A549 (cell line): ENCODE data around the gene FXYD3. TPM values are rescaled to one million over a fixed set of nuclear protein-coding genes. Genes with fewer than 3 reads are reported as not detected.

Source experiments
- ATAC-seq, 2 experiments: fragments of 200-7000 bp in 1 of 2; fragments of >200 bp in 1 of 2; cut with Nextera tagmentation in 1 of 2; cut with Tn5 transposase in 1 of 2; 3 replicates each; pipeline versions ENCODE4 v1.8.0 to v1.9.1; 2018 to 2020; ENCODE audit warnings: mild to moderate bottlenecking in 1 of 2, moderate library complexity in 1 of 2
- CTCF ChIA-PET: fragments of 300-600 bp; sonication (Branson Sonifier 250); formaldehyde crosslinking; extraction: SDS; loops from one replicate; lab custom pipeline; 2021; ENCODE audit warnings: antibody characterized with exemption, inconsistent platforms; lab: Yijun Ruan, JAX
- POLR2A ChIA-PET: fragments of 350-600 bp; formaldehyde crosslinking; extraction: SDS; loops from one replicate; lab custom pipeline; 2021; ENCODE audit warnings: antibody characterized with exemption, inconsistent platforms; lab: Yijun Ruan, JAX
- DNase-seq, 2 experiments: peaks; one replicate each; pipeline versions ENCODE4 v3.0.0 to v3.0.0-alpha.2; 2011 to 2016; ENCODE audit warnings: low read depth in 1 of 2, low spot score in 1 of 2
- FAIRE-seq: peaks from 2 replicates; lab custom pipeline; 2011; peaks lifted over from hg19 to GRCh38; lab: Jason Lieb, UNC
- H3K27ac ChIP-seq, 2 experiments: fragments of >200 bp; sonication (Bioruptor Twin); formaldehyde crosslinking; 3 replicates each; pipeline ENCODE4 v1.5.1; 2016 to 2017
- H3K4me1 ChIP-seq: fragments of >200 bp; sonication (Bioruptor Twin); formaldehyde crosslinking; 3 replicates; pipeline ENCODE4 v1.6.1; 2016
- H3K4me2 ChIP-seq: fragments of >200 bp; sonication (Bioruptor Twin); formaldehyde crosslinking; 3 replicates; pipeline ENCODE4 v1.6.1; 2016
- H3K4me3 ChIP-seq: fragments of >200 bp; sonication (Bioruptor Twin); formaldehyde crosslinking; 3 replicates; pipeline ENCODE4 v1.5.1; 2016
- H3K9me3 ChIP-seq: fragments of >200 bp; sonication (Bioruptor Twin); formaldehyde crosslinking; 3 replicates; pipeline ENCODE4 v1.6.1; 2016
- CBX8 ChIP-seq: fragments of 200-600 bp; sonication (generic); IDR thresholded peaks from 2 replicates; pipeline ENCODE4 v1.6.1; 2016
- CEBPB ChIP-seq, 2 experiments: fragments of >200 bp in 1 of 2; sonication (Bioruptor Twin) in 1 of 2; formaldehyde crosslinking in 1 of 2; IDR thresholded peaks; 2 replicates each; pipeline ENCODE4 v1.6.1; 2012 to 2016
- CHD4 ChIP-seq: fragments of 200-600 bp; sonication (generic); IDR thresholded peaks from 2 replicates; pipeline ENCODE4 v1.6.1; 2016; ENCODE audit warnings: antibody characterized with exemption, mild to moderate bottlenecking, borderline replicate concordance
- EHF ChIP-seq: fragments of 250-450 bp; sonication (Bioruptor Pico); IDR thresholded peaks from 2 replicates; pipeline ENCODE4 v1.5.0; 2020; ENCODE audit warnings: mild to moderate bottlenecking
- HEYL ChIP-seq: fragments of 250-450 bp; sonication (Bioruptor Pico); IDR thresholded peaks from 2 replicates; pipeline ENCODE4 v1.8.0; 2021; ENCODE audit warnings: mild to moderate bottlenecking, moderate library complexity
- KDM5A ChIP-seq: fragments of 200-600 bp; sonication (generic); IDR thresholded peaks from 2 replicates; pipeline ENCODE4 v1.6.1; 2016; ENCODE audit warnings: antibody characterized with exemption, mild to moderate bottlenecking
- MAZ ChIP-seq: fragments of 150-350 bp; IDR thresholded peaks from 2 replicates; pipeline ENCODE4 v1.6.1; 2014; ENCODE audit warnings: antibody characterized with exemption, low read depth, low read length, borderline replicate concordance
- POLR2AphosphoS2 ChIP-seq: conservative IDR thresholded peaks from 2 replicates; pipeline ENCODE4 v1.6.1; 2012; ENCODE audit warnings: low read length, improper control_type of control experiment, inconsistent platforms
- RAD21 ChIP-seq, 2 experiments: fragments of >200 bp in 1 of 2; sonication (Bioruptor Twin) in 1 of 2; formaldehyde crosslinking in 1 of 2; IDR thresholded peaks in 1 of 2; conservative IDR thresholded peaks in 1 of 2; 2 replicates in 1 of 2; 3 replicates in 1 of 2; pipeline ENCODE4 v1.6.1; 2012 to 2018; ENCODE audit warnings: inconsistent platforms in 1 of 2
- SREBF2 ChIP-seq: fragments of 450-650 bp; IDR thresholded peaks from 2 replicates; pipeline ENCODE4 v1.6.1; 2014; ENCODE audit warnings: mild to moderate bottlenecking, moderate library complexity
- TFCP2L1 ChIP-seq: fragments of 250-450 bp; sonication (Bioruptor Pico); IDR thresholded peaks from 2 replicates; pipeline ENCODE4 v1.5.0; 2021; ENCODE audit warnings: mild to moderate bottlenecking
- TP53 ChIP-seq: fragments of 250-450 bp; sonication (Bioruptor Pico); IDR thresholded peaks from 2 replicates; pipeline ENCODE4 v1.5.0; 2021; ENCODE audit warnings: mild to moderate bottlenecking, moderate library complexity
- ZFP36 ChIP-seq: fragments of 450-650 bp; IDR thresholded peaks from 2 replicates; pipeline ENCODE4 v1.6.1; 2014; ENCODE audit warnings: borderline replicate concordance; ENCODE audit not compliant: partially characterized antibody
- ZNF302 ChIP-seq: fragments of 250-450 bp; sonication (Bioruptor Pico); IDR thresholded peaks from 2 replicates; pipeline ENCODE4 v1.9.0; 2021; ENCODE audit warnings: inconsistent platforms, mild to moderate bottlenecking, moderate library complexity
- ZSCAN20 ChIP-seq: fragments of 250-450 bp; sonication (Bioruptor Pico); IDR thresholded peaks from 2 replicates; pipeline ENCODE4 v1.8.0; 2022; ENCODE audit warnings: mild to moderate bottlenecking, moderate library complexity
- WGBS: methylation state at CpG from one replicate; pipeline ENCODE4 v1.1.6; 2017; ENCODE audit errors: missing lambda C conversion rate; 5-methylcytosine and 5-hydroxymethylcytosine counted together
- polyA plus RNA-seq, 4 experiments: library from polyadenylated mRNA; depleted of rRNA in 3 of 4; stranded (reverse); fragments of >200 nt; fragmentation: RNase III in 1 of 4; extraction: RNeasy Plus Mini Kit Qiagen cat#74134 plus additional on column Dnase treatment in 1 of 4; gene quantifications; 2 replicates in 3 of 4; 3 replicates in 1 of 4; pipeline ENCODE4 v1.2.3, GENCODE V29; 2011 to 2017
- TF ChIP-seq, protein P1 (sequence below): fragments of 150-350 bp; IDR thresholded peaks from 2 replicates; pipeline ENCODE4 v1.6.1; 2014; ENCODE audit warnings: low read depth, mild to moderate bottlenecking, low read length
- TF ChIP-seq, protein P2 (sequence below): IDR thresholded peaks from 2 replicates; pipeline ENCODE4 v1.6.1; 2012
- TF ChIP-seq, protein P3 (sequence below): fragments of 250-450 bp; sonication (Bioruptor Pico); IDR thresholded peaks from 2 replicates; pipeline ENCODE4 v1.5.0; 2021; ENCODE audit warnings: mild to moderate bottlenecking, moderate library complexity, borderline replicate concordance
- TF ChIP-seq, protein P4 (sequence below): IDR thresholded peaks from 2 replicates; pipeline ENCODE4 v1.6.1; 2012; ENCODE audit warnings: low read depth, borderline replicate concordance
- TF ChIP-seq, protein P5 (sequence below): fragments of >200 bp; sonication (Bioruptor Twin); formaldehyde crosslinking; IDR thresholded peaks from 3 replicates; pipeline ENCODE4 v1.6.1; 2016
- TF ChIP-seq, protein P6 (sequence below): fragments of >200 bp; sonication (Bioruptor Twin); formaldehyde crosslinking; IDR thresholded peaks from 2 replicates; pipeline ENCODE4 v1.6.1; 2016
- TF ChIP-seq, protein P7 (sequence below): fragments of >200 bp; sonication (Bioruptor Twin); formaldehyde crosslinking; IDR thresholded peaks from 3 replicates; pipeline ENCODE4 v1.5.1; 2016

Gene FXYD3
- polyA plus RNA-seq, 2 of the 4 experiments (the other 2 are of a cell fraction): 0.32 TPM; not detected in 1

DNA sequence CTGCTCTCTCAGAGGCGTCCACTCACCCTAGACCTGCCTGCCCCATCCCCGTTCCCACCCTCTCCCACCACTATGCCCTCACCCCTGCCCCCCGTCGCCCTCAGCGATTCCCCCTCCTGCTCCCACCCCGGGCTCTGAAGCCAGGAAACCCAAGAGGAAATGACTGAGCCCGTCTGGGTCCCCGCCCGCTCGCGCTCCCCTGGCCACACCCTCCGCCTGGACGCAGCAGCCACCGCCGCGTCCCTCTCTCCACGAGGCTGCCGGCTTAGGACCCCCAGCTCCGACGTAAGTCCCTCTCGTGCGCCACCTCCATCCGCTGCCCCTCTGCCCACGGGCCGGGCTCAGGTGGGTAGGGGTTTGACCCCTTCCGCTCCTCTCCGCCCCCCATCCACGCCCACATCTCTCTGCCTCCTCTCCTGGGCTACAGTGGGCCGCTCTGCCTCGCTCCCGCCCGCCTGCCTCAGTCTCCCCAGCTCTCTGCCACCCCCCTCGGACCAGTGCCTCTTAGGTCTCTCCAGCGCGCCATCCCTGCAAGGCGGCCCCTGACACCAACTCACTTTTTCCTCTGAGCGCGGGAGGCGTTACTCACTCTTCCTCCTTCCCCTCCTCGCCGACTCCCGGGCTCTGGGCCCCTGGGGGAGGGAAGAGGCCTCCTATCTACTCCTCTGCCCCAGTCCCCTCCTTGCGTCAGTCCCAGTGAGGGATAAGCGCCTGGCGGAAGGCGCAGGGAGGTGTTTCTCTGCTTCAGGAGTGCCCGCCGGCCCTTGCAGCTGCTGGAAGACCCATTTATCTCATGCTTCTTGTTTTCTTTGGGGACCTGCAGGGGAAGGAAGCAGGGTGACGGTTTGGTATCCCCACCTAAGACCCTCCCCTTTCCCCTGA lies 39.1 kb downstream of the FXYD3 start, which contains the start of gene FXYD5 (continued):
- TF ChIP-seq POLR2AphosphoS2: no peak
- TF ChIP-seq SREBF2: no peak
- TF ChIP-seq, protein P1, sequence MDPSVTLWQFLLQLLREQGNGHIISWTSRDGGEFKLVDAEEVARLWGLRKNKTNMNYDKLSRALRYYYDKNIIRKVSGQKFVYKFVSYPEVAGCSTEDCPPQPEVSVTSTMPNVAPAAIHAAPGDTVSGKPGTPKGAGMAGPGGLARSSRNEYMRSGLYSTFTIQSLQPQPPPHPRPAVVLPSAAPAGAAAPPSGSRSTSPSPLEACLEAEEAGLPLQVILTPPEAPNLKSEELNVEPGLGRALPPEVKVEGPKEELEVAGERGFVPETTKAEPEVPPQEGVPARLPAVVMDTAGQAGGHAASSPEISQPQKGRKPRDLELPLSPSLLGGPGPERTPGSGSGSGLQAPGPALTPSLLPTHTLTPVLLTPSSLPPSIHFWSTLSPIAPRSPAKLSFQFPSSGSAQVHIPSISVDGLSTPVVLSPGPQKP: no peak
- TF ChIP-seq, protein P2, sequence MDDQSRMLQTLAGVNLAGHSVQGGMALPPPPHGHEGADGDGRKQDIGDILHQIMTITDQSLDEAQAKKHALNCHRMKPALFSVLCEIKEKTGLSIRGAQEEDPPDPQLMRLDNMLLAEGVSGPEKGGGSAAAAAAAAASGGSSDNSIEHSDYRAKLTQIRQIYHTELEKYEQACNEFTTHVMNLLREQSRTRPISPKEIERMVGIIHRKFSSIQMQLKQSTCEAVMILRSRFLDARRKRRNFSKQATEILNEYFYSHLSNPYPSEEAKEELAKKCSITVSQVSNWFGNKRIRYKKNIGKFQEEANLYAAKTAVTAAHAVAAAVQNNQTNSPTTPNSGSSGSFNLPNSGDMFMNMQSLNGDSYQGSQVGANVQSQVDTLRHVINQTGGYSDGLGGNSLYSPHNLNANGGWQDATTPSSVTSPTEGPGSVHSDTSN: no peak; the same call in 1 of the 2 replicates
- TF ChIP-seq, protein P3, sequence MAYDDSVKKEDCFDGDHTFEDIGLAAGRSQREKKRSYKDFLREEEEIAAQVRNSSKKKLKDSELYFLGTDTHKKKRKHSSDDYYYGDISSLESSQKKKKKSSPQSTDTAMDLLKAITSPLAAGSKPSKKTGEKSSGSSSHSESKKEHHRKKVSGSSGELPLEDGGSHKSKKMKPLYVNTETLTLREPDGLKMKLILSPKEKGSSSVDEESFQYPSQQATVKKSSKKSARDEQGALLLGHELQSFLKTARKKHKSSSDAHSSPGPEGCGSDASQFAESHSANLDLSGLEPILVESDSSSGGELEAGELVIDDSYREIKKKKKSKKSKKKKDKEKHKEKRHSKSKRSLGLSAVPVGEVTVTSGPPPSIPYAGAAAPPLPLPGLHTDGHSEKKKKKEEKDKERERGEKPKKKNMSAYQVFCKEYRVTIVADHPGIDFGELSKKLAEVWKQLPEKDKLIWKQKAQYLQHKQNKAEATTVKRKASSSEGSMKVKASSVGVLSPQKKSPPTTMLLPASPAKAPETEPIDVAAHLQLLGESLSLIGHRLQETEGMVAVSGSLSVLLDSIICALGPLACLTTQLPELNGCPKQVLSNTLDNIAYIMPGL (CRISPR knock-in tag): no peak
- TF ChIP-seq CHD4: no peak
- TF ChIP-seq, protein P4, sequence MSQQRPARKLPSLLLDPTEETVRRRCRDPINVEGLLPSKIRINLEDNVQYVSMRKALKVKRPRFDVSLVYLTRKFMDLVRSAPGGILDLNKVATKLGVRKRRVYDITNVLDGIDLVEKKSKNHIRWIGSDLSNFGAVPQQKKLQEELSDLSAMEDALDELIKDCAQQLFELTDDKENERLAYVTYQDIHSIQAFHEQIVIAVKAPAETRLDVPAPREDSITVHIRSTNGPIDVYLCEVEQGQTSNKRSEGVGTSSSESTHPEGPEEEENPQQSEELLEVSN: peak; percentile 73; the same call in 1 of the 2 replicates
- TF ChIP-seq TP53 (CRISPR knock-in tag): 0 out of 2 replicates have a peak, but pooled peaks have one; percentile 41
- TF ChIP-seq, protein P5, sequence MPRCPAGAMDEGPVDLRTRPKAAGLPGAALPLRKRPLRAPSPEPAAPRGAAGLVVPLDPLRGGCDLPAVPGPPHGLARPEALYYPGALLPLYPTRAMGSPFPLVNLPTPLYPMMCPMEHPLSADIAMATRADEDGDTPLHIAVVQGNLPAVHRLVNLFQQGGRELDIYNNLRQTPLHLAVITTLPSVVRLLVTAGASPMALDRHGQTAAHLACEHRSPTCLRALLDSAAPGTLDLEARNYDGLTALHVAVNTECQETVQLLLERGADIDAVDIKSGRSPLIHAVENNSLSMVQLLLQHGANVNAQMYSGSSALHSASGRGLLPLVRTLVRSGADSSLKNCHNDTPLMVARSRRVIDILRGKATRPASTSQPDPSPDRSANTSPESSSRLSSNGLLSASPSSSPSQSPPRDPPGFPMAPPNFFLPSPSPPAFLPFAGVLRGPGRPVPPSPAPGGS: no peak
- TF ChIP-seq RAD21 (conservative IDR thresholded peaks at IDR 0.05 in 1 of 2, IDR thresholded peaks at IDR 0.05 in 1 of 2): no peak
- TF ChIP-seq TFCP2L1 (CRISPR knock-in tag): no peak
- no peak for TF ChIP-seq CEBPB (IDR thresholded peaks at IDR 0.05)
- TF ChIP-seq MAZ: no peak
- no peak for TF ChIP-seq EHF (CRISPR knock-in tag)
- no peak for TF ChIP-seq HEYL
- TF ChIP-seq, protein P6, sequence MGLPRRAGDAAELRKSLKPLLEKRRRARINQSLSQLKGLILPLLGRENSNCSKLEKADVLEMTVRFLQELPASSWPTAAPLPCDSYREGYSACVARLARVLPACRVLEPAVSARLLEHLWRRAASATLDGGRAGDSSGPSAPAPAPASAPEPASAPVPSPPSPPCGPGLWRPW: no peak
- no peak for TF ChIP-seq KDM5A
- TF ChIP-seq ZNF302 (CRISPR knock-in tag): no peak
- TF ChIP-seq ZFP36: peak; percentile 10

DNA sequence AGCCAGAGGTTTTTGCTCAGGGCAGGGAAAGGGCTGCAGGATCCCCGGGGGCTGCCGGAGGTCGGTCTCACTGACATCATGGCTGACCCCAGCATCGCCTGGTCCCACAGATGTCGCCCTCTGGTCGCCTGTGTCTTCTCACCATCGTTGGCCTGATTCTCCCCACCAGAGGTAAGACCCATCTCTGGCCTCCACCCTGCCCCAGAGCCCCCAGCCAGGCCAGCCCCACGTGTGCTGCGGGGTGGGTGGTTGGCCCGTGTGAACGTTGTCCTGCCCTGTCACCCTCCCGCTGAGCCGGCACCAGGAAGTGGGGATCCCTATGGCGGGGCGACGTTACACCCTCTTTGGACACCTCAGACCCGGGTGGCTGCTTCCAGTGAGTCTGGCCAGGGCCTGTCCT lies 39.8 kb downstream of the FXYD3 start:
- H3K9me3 ChIP-seq: no peaks in the 10 kb centered on the region
- TF ChIP-seq CBX8 (no peak), ZSCAN20 (CRISPR knock-in tag) (no peak)
- TF ChIP-seq, protein P4: no peak
- TF ChIP-seq, protein P7, sequence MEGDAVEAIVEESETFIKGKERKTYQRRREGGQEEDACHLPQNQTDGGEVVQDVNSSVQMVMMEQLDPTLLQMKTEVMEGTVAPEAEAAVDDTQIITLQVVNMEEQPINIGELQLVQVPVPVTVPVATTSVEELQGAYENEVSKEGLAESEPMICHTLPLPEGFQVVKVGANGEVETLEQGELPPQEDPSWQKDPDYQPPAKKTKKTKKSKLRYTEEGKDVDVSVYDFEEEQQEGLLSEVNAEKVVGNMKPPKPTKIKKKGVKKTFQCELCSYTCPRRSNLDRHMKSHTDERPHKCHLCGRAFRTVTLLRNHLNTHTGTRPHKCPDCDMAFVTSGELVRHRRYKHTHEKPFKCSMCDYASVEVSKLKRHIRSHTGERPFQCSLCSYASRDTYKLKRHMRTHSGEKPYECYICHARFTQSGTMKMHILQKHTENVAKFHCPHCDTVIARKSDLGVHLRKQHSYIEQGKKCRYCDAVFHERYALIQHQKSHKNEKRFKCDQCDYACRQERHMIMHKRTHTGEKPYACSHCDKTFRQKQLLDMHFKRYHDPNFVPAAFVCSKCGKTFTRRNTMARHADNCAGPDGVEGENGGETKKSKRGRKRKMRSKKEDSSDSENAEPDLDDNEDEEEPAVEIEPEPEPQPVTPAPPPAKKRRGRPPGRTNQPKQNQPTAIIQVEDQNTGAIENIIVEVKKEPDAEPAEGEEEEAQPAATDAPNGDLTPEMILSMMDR: no peak
- peak overlapping the region; percentile 68 for H3K4me3 ChIP-seq
- POLR2A ChIA-PET: interaction anchor here (1.5 kb wide), 1 partner anchor 14 kb away, joined by 3 read pairs; no protein-coding TSS in a partner anchor
- FAIRE-seq: no peak
- 81% methylated on average over 17 of the region's 17 CpGs for WGBS
- DNase-seq: no peak
- no peak; a peak in 1 of 6 replicates for ATAC-seq
- H3K27ac ChIP-seq: peak overlapping the region; percentile 79 to 90
- H3K4me1 ChIP-seq: peaks cover 9% of the 10 kb centered on the region; the same call in 1 of the 3 replicates
- H3K4me2 ChIP-seq: peak overlapping the region; percentile 88
- CTCF ChIA-PET: interaction anchor here (6.8 to 13.8 kb wide), 2 partner anchors 10 to 19 kb away, joined by 51 to 163 read pairs; partner anchors contain the start of genes FXYD1, FXYD7 and LGI4
